ENCODE results near the gene C4orf50.

C4orf50 gene

GRCh38 chr4:5892323-5893003 lies 125.8 kb downstream of the C4orf50 start:
- peak; percentile 30 for DNase-seq
- no peak overlapping the region for H3K27ac Mint-ChIP-seq
- no peaks in the 10 kb centered on the region for H3K36me3 Mint-ChIP-seq (ENCODE audit: low read depth)
- no peak overlapping the region for H3K4me3 Mint-ChIP-seq
- H3K9me3 Mint-ChIP-seq = peaks cover 17% of the 10 kb centered on the region
- peaks cover 77% of the 10 kb centered on the region for H3K27me3 Mint-ChIP-seq (ENCODE audit: low read depth, poor library complexity)
- no peak for TF ChIP-seq CTCF (IDR thresholded peaks at IDR 0.05)
- peaks cover 40% of the 10 kb centered on the region for H3K4me1 Mint-ChIP-seq

DNA sequence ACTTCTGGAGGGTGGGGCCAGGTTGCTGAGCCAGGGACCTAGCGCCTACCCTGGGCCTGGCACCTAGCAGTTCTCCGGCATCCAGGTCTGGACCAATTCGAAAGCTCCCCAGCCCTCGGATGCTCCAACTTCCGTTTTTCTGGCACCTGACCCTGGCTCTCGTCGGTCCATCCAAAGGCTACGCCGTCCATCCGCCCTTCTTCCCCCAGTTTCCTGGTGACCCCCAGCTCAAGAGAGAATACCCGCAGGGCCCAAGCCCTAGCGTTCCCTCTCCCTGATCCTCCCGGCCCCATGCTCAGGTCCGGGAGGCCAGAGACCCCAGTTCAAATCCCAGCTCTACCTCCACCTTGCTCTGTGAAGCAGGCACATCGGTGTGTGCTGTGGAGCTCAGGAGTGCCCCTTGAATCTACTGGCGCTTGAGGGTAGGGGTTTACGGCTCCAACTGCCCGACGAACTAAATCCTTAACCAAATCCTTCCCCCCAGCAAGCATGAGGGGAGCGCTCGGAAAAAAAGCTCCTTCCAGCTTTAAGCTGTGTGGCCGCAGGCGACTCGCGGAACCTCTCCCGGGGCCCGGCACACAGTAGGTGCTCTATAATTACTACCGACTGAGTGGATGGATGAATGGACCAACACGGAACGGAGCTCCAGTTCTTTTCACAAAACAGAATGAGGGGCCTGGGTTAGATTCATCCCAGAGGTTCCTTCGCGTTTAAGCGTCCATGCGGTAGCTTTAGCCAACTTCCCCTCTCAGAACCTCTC lies 126.5 kb downstream of the C4orf50 start:
- no peak for TF ChIP-seq CTCF (IDR thresholded peaks at IDR 0.05)
- Mint-ChIP-seq H3K27ac (no peak overlapping the region), H3K4me3 (no peak overlapping the region), H3K36me3 (ENCODE audit: low read depth) (no peaks in the 10 kb centered on the region), H3K27me3 (ENCODE audit: low read depth, poor library complexity) (peaks cover 72% of the 10 kb centered on the region), H3K4me1 (peaks cover 40% of the 10 kb centered on the region), H3K9me3 (peaks cover 12% of the 10 kb centered on the region)
- DNase-seq = no peak

DNA sequence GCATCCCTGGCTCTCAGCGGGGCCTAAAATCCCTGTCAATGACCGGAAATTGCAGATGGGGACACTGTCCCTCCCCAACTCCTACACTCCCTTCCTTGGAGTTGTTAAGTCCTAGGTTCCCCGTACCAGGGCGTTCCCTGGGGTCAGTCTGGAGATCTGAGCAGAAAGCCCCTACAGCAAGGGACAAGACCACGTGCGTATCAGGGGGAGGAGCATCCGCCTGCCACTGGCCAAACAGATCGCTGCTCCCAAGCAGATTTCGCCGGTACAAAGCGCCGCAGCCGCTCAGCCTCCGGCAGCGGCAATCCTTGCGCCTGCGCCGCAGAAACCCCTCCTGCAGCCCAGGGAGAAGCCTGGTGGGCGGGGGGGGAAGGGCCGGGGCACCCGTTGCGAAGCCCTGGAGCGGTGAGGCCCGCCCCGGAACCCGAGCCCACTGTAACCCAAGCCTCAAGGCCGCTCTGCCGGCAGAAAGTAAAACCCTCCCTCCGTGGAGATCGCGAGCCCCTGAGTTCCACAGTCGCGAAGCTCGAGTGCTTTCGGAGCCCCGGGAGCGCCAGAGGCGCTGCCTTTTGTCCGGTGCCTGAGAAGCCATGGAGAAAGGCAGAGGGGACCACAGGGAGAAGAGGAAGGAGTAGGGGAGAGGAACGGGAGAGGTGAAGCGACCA lies 128.0 kb downstream of the C4orf50 start:
- peak; percentile 83 for DNase-seq
- H3K36me3 Mint-ChIP-seq (ENCODE audit: low read depth) = no peaks in the 10 kb centered on the region
- peaks cover 59% of the 10 kb centered on the region for H3K27me3 Mint-ChIP-seq (ENCODE audit: low read depth, poor library complexity)
- peaks cover 40% of the 10 kb centered on the region for H3K4me1 Mint-ChIP-seq
- peak overlapping the region; percentile 81 for H3K4me3 Mint-ChIP-seq
- peaks cover 4% of the 10 kb centered on the region for H3K9me3 Mint-ChIP-seq
- TF ChIP-seq CTCF (IDR thresholded peaks at IDR 0.05) = no peak
- H3K27ac Mint-ChIP-seq = no peak overlapping the region

GRCh38 chr4:5889002-5889696 lies 129.1 kb downstream of the C4orf50 start:
- peaks cover 31% of the 10 kb centered on the region for H3K4me1 Mint-ChIP-seq
- H3K4me3 Mint-ChIP-seq = peak overlapping the region; percentile 81
- peaks cover 4% of the 10 kb centered on the region for H3K9me3 Mint-ChIP-seq
- H3K36me3 Mint-ChIP-seq (ENCODE audit: low read depth) = no peaks in the 10 kb centered on the region
- H3K27ac Mint-ChIP-seq = no peak overlapping the region
- H3K27me3 Mint-ChIP-seq (ENCODE audit: low read depth, poor library complexity) = peaks cover 48% of the 10 kb centered on the region
- DNase-seq = no peak
- no peak for TF ChIP-seq CTCF (IDR thresholded peaks at IDR 0.05)

DNA sequence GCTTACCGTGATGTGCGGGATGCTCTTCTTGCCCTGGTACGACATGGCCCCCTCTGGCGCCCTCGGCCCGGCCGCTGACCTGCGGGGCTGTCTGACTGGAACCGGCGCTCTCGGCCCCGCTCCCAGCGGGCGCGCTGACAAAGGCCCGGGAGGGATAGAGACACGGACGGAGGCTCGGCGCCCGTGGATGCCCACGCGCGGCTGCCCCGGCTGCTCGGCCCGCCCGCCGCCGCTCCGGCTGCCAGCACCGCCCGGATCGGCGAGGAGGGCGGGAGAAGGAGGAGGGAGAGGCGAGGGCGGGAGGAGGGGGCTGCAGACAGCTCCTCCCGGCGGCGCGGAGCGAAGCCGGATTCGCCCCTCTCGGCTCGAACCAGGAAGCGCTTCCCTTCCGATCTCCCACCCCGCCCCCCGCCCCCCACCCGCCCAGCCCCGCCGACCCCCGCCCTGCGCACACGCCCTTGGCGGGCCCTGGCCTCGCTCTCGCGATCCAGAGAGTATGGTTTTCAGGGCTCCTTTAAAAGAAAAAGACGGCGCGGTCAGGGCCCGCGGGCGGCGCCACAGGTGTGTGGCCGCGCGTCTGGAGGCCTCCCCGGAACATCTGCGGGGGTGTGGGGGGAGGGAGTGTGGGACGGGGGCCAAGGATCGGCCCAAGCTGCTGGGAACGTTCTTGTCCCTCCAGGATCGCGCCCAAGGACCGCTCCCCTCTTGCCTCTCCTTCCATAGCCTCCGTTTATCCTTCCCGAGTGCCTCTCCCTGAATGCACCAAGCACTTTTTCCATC lies 129.8 kb downstream of the C4orf50 start:
- DNase-seq = peak; percentile 73
- no peak for TF ChIP-seq CTCF (IDR thresholded peaks at IDR 0.05)
- Mint-ChIP-seq H3K4me3 (peak overlapping the region; percentile 81), H3K4me1 (peaks cover 24% of the 10 kb centered on the region), H3K27ac (no peak overlapping the region), H3K36me3 (ENCODE audit: low read depth) (no peaks in the 10 kb centered on the region), H3K9me3 (peaks cover 4% of the 10 kb centered on the region), H3K27me3 (ENCODE audit: low read depth, poor library complexity) (peaks cover 41% of the 10 kb centered on the region)

All from nephron progenitor cell (in vitro differentiated cells).